Skeletal muscle cell (primary cell): Measurements from ENCODE around the gene LAMTOR5.
"Not testable (repeated sequence)": the region's sequence is repeated elsewhere in the genome, so short reads cannot be mapped to it uniquely, and the experiment has no call there.

ENCODE experiments used
- DNase-seq: peaks from one replicate; pipeline ENCODE4 v3.0.0-alpha.2; 2010; ENCODE audit warnings: low read depth
- H3K4me3 ChIP-seq: 2 replicates; pipeline ENCODE4 v1.5.1; 2011; ENCODE audit warnings: low read depth, mild to moderate bottlenecking, control low read depth, low read length, moderate library complexity

The LAMTOR5 gene

GRCh38 chr1:110407260-110408210, at the start of gene LAMTOR5:
Gene LAMTOR5 (minus strand): TSS chr1:110407694. CDS start chr1:110407620, 74 bp downstream.
- H3K4me3 ChIP-seq = peak within 1 kb of the TSS; percentile 92
- peak; percentile 78 for DNase-seq

- no peak for DNase-seq
- H3K4me3 ChIP-seq = no peak overlapping the region
Measured at GRCh38 chr1:110457206-110457605, 49.7 kb upstream of the LAMTOR5 start.

DNA sequence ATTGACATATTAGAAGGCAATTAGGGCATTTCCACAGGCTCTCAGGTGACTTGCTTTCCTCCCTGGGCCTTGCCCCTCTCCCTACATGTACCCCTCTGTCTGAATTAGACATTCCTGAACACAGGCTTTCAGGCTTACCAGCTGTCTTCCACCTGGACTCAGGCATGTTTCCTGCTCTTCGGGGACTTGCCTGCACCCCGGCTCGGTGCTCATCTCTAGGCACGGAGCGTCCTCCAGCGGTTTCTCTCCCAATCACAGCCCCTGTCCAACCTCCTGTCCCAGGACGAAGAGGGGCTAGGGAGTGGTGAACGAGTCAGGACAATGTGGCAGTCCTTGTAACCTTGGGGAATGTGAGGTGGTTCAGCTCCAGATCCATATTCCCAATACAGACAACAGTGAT, 47.7 kb upstream of the LAMTOR5 start:
- DNase-seq = no peak
- H3K4me3 ChIP-seq = no peak overlapping the region

DNA sequence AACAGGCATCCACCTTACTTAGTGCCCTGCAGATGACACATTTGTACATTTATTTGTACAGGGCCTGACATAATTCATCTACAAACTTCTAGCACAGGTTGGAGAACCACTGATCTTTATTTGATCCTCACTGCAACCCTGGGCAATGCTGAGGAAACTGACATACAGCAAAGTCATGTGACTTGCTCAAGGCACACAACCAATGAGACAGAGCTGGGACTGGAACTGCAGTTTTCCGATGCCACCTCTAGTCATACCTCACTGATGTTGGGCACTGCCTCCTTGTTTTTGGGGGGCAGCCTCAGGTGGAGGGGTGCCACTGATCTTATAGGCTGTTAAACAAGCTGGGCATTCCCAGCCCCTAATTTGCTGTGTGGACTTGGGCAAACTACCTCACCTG, 46.8 kb upstream of the LAMTOR5 start:
- no peak overlapping the region for H3K4me3 ChIP-seq
- no peak for DNase-seq

DNA sequence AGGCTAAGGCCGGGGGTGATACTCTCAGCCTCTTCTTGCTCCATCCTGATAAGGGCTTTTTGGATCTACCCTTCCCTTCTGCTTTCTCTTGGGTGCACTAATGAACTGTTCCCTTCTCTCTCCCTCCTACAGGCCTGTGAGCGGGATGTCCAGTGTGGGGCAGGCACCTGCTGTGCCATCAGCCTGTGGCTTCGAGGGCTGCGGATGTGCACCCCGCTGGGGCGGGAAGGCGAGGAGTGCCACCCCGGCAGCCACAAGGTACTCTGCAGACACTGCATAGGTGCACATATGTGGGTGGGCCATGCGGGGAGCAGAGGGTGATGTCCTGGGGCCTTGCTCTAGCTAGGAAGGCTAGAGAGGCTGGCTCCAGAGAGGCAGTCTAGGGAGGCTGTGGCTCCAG, 46.3 kb upstream of the LAMTOR5 start:
- DNase-seq = no peak
- H3K4me3 ChIP-seq = no peak overlapping the region

DNA sequence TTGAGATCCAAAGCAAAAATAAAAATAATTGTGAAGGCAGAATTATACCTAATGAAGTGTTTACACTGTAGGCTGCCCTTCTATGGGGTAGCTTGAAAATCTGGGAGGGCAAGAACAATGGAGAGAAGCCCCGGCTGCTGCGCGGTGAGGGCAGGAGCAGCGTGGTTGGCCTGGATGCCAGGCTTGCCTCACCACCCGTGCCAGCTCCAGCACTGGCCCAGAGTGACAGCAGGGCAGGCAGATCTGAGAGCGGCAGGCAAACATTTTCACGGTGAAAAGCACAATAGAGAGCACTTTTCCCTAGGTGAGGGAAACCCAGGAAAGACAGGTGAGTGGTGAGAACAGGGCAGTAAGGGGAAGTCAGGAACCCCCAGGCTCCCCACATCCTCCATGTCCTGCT, 44.8 kb upstream of the LAMTOR5 start:
- no peak overlapping the region for H3K4me3 ChIP-seq
- DNase-seq = no peak

- no peak within 1 kb of the TSS for H3K4me3 ChIP-seq
- DNase-seq = no peak
Measured at GRCh38 chr1:110450929-110451328, 43.4 kb upstream of the LAMTOR5 start, which contains the start of gene PROK1. Gene PROK1 (plus strand): TSS chr1:110451149. CDS start chr1:110451217, 68 bp downstream.

- no peak overlapping the region for H3K4me3 ChIP-seq
- no peak for DNase-seq
Measured at GRCh38 chr1:110449661-110450651, 42.5 kb upstream of the LAMTOR5 start.

DNA sequence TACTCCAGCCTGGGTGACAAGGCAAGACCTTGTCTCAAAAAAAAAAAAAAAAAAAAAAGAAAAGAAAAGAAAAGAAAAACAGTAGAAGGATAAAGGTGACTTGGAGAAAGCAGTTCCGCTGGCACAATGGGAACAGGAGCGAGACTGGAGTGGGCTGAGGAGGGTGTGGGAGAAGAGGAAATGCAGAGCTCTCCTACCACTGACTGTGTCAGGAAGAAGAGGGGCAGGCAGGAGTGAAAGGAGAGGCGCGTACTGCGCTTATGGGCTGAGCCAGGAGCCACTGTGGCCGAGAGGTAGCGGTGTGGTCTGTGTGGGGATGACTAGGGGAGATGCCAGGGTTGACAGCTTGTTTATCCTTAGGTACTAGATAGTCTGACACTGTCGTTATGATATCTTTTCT, 37.1 kb upstream of the LAMTOR5 start:
- H3K4me3 ChIP-seq = no peak overlapping the region
- no peak for DNase-seq

- H3K4me3 ChIP-seq = no peak overlapping the region
- no peak for DNase-seq
Measured at GRCh38 chr1:110443451-110443850, 36.0 kb upstream of the LAMTOR5 start.

GRCh38 chr1:110441888-110442287, 34.4 kb upstream of the LAMTOR5 start:
- no peak for DNase-seq
- H3K4me3 ChIP-seq = no peak overlapping the region

DNA sequence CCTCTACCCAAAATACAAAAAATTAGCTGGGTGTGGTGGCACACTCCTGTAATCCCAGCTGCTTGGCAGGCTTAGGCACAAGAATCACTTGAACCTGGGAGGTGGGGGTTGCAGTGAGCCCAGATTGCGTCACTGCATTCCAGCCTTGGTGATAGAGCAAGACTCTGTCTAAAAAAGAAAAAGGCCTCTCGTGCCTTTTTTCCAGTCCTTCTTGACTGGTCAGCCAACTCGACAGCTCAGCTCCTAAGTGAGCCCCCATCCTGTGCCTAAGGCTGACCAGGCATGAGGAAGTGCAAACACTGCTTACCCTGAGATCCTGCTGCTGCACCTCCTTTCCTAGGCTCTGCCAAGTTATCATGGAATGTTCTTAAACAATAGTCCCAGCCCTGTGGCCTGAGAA, 33.4 kb upstream of the LAMTOR5 start:
- no peak overlapping the region for H3K4me3 ChIP-seq
- no peak for DNase-seq

DNA sequence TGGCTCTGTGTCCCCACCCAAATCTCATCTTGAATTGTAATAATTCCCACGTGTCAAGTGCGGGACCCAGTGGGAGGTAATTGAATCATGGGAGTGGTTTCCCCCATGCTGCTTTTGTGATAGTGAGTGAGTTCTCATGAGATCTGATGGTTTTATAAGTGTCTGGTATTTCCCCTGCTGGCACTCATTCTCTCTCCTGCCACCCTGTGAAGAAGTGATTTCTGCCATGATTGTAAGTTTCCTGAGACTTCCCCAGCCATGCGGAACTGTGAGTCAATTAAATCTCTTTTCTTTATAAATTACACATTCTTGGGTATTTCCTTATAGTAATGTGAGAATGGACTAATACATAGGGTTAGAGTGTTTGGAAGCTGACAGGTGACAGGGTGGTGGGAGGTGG, 32.4 kb upstream of the LAMTOR5 start:
- DNase-seq, H3K4me3 ChIP-seq: not testable (repeated sequence)

DNA sequence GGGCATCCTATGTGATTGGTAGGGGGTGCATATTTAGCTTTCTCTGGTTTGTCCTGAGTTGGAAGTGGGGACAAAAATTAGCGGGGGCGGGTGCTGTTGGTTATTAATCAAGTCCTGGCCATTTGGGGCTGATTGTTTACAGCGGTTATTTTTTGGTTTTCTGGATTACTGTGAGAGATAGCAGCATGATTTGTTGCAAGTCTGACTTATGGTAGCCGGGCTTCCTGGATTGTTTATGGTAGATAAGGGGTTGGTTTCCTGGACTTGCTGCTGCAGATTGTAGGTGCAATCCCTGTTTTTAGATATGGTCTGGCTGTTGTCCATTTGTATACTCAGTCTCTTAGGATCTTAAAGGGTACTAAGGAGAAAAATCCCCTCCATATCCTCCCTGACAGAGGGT, 31.4 kb upstream of the LAMTOR5 start:
- no peak overlapping the region for H3K4me3 ChIP-seq
- DNase-seq = no peak

DNA sequence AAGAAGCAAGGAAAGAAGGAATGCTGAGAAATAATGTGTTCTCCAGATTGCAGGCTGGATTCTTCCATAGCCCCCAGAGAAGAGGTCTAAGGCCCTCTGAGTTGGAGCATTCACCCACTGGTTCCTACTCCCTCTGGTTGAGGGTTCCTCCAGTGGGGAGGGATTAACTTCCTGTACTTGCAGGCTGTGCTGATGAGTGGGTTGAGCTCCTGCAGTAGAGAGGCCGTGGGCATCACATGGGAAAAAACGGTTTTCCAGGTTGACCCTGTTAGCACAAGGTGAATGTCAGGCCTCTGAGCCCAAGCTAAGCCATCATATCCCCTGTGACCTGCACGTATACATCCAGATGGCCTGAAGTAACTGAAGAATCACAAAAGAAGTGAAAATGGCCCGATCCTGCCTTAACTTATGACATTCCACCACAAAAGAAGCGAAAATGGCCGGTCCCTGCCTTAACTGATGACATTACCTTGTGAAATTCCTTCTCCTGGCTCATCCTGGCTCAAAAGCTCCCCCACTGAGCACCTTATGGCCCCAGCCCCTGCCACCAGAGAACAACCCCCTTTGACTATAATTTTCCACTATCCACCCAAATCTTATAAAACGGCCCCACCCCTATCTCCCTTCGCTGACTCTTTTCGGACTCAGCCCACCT, 30.3 kb upstream of the LAMTOR5 start:
- not testable (repeated sequence) for H3K4me3 ChIP-seq, DNase-seq

DNA sequence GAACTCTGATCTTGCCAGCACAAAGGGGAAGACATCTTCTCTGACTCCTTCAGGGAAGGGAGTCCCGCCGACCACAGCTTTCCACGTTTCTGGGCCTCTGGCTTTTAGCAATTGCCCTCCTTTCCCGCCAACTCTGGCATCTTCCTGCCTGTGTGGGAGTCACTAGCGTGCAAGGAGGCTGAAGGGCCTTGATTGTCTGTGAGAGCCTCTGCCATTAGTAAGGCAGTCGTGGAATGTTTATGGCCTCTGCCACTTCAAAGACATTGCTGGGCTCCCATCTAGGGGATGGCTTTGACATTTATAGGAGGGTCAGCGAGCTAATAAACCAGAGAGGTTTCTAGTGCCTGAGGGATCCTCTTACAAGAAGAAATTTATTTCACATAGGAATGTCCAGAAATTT, 29.1 kb upstream of the LAMTOR5 start:
- H3K4me3 ChIP-seq = no peak overlapping the region
- DNase-seq = no peak

DNA sequence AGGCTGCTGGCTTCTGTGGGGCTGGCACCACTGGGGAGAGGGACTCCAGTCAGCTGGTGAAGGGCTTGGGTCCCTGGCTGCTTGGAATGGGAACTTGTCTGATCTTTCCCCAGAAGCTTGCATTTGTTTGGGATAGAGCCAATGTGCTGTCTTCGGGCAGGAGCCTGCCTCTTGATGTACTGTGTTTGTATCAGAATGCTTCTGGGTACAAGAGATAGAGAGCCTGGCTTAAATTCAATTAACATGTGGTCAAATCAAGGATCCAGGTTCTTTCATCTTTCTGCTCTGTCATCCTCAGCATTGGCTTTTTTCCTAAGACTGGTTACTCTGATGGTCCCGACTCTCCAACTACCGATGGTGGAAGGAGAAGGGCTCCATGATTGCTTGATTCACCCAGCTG, 27.5 kb upstream of the LAMTOR5 start:
- no peak for DNase-seq
- no peak overlapping the region for H3K4me3 ChIP-seq

DNA sequence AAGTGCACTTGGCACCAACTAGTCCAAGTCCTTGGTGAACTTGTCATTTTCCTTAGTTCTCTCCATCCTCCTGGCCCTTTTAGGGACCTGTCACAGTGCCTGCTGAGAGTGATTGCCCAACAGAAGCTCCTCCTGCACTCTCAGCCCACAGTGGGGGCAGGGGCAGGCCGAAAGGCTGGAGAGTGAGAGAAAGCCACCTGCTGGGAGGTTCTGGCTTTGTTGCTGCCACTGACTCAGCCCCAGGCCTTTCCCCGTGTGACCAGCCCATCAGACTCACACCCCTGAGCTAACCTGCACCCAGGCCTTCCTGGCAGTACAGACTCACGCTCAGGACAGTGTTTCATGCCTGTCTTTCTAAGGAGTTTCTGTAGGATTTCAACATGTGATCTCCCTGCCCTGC, 26.3 kb upstream of the LAMTOR5 start:
- no peak overlapping the region for H3K4me3 ChIP-seq
- DNase-seq = no peak

DNA sequence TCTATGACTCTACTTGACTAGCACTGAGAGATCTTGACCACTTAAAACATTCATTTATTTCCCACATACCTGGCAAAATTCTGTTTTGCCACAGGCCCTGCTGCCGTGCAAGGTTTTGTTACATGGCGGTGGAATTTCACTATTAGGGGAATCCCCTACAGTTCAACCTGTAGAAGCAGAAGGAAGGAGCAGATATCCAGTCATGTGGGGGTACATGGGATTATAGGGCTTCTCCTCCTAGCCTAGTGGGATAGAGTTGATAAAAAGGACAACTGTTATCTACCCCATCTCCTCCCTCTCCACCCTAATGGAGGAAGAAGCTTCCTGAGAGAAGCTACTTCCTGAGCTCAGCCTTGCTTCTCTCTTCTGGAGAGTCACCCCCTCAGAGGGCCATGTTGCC, 25.7 kb upstream of the LAMTOR5 start:
- H3K4me3 ChIP-seq = no peak overlapping the region
- DNase-seq = no peak

DNA sequence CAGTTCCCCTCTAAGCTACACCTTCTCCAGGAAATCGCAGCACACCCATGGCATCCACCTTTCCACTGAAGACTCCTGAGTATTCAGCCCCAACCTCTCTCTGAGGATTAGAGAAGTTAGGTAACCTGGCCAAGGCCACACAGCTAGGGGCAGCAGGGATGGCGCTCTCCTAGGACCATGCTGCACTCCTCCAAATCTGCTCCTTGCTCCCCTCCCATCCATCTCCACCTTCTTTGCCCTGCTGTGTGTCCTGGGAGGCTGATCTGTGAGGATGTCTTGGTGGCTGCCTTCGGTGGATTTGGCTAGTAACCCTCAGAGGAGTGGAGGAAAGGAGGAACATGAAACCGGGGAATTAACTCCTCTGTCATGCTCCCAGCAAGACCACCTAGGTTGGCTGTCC, 23.4 kb upstream of the LAMTOR5 start:
- DNase-seq = no peak
- no peak overlapping the region for H3K4me3 ChIP-seq
